Esophagus muscularis mucosa (tissue), 4 donors: ENCODE measurements around the gene RABAC1.

Experiments used
- EP300 ChIP-seq: sonication (generic); formaldehyde crosslinking; IDR thresholded peaks from one replicate; pipeline ENCODE4 v1.6.1; 2017; ENCODE audit warnings: antibody characterized with exemption
- POLR2A ChIP-seq: fragments of 450-650 bp; IDR thresholded peaks from one replicate; pipeline ENCODE4 v1.6.1; 2017; ENCODE audit warnings: antibody characterized with exemption, moderate library complexity, mild to moderate bottlenecking, low read depth
- POLR2AphosphoS5 ChIP-seq, 2 donors: sonication (generic); formaldehyde crosslinking; IDR thresholded peaks; one replicate each; pipeline ENCODE4 v1.6.1; 2017; ENCODE audit warnings: antibody characterized with exemption in 2 of 2
- TF ChIP-seq, protein P1 (sequence below), 3 experiments: fragments of 200-600 bp in 2 of 3; fragments of 450-650 bp in 1 of 3; sonication (generic) in 2 of 3; IDR thresholded peaks; one replicate each; pipeline ENCODE4 v1.5.1; 2017 to 2019; ENCODE audit warnings: antibody characterized with exemption in 3 of 3, mild to moderate bottlenecking in 2 of 3, moderate library complexity in 1 of 3

DNA sequence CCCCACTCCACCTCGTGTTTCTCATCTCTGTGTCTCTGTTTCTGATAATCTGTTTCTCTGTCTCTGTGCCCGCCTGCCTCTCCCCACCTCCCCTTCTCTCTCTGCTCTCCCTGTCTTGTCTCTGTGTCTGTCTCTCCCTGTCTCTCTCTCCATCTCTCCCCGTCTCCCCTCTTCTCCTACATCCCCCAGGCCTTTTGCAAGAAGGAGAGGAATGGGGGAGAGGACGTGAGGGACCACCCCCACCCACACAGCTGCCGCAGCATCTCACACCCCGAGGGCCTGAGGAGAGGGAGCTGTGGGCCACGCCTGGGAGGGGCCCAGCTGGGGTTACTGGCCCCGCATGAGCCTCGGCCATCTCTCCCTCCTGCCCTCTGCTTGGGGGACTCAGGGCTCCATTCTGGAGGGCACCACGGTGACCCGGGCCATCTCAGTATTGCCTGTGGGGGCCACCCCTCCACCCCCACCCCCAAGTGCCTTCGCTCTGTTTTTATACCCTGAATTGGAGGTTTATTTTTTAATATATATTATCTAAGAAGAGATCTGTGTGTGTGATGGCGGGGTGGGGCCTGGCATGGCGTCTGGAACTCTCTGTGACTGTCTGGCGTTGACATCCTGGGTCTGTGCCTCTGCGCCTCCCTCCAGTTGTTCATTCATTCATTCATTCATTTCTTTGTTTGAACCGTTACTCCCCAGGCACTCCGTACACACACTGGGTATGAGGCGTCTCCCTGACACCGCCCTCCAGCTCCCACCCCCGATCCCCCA is 52.0 kb downstream of the RABAC1 start:
- TF ChIP-seq, protein P1, sequence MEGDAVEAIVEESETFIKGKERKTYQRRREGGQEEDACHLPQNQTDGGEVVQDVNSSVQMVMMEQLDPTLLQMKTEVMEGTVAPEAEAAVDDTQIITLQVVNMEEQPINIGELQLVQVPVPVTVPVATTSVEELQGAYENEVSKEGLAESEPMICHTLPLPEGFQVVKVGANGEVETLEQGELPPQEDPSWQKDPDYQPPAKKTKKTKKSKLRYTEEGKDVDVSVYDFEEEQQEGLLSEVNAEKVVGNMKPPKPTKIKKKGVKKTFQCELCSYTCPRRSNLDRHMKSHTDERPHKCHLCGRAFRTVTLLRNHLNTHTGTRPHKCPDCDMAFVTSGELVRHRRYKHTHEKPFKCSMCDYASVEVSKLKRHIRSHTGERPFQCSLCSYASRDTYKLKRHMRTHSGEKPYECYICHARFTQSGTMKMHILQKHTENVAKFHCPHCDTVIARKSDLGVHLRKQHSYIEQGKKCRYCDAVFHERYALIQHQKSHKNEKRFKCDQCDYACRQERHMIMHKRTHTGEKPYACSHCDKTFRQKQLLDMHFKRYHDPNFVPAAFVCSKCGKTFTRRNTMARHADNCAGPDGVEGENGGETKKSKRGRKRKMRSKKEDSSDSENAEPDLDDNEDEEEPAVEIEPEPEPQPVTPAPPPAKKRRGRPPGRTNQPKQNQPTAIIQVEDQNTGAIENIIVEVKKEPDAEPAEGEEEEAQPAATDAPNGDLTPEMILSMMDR (IDR thresholded peaks at IDR 0.05), result no peak
- TF ChIP-seq POLR2A (no peak), EP300 (no peak), POLR2AphosphoS5 (IDR thresholded peaks at IDR 0.05) (no peak)
